SHP77 treated with DMSO at 0.1 percent for 48 hours (cell line): ENCODE data around the gene OTP.

Source experiments
- DNase-seq: peaks from one replicate; lab custom pipeline; 2025; lab: John Stamatoyannopoulos, UW

Gene OTP

GRCh38 chr5:77640589-77641396 lies 2.3 kb upstream of the OTP start:
- DNase-seq, result no peak

GRCh38 chr5:77638763-77639671 lies 504 bp upstream of the OTP start:
- DNase-seq, result no peak

- no peak for DNase-seq
Measured at GRCh38 chr5:77637170-77637997, 1.1 kb downstream of the OTP start.

GRCh38 chr5:77636641-77637169 lies 1.8 kb downstream of the OTP start:
- no peak for DNase-seq

- no peak for DNase-seq
Measured at GRCh38 chr5:77635917-77636640, 2.4 kb downstream of the OTP start.

GRCh38 chr5:77635067-77635916 lies 3.2 kb downstream of the OTP start:
- no peak for DNase-seq

- DNase-seq, result no peak
Measured at GRCh38 chr5:77633709-77634108, 4.8 kb downstream of the OTP start.

- no peak for DNase-seq
Measured at GRCh38 chr5:77633207-77633675, 5.3 kb downstream of the OTP start.

- DNase-seq, result no peak
Measured at GRCh38 chr5:77632526-77633206, 5.8 kb downstream of the OTP start.

- peak; percentile 64 for DNase-seq
Measured at GRCh38 chr5:77630114-77630680, 8.3 kb downstream of the OTP start.

- DNase-seq, result no peak
Measured at GRCh38 chr5:77629509-77630113, 8.9 kb downstream of the OTP start.

- DNase-seq, result no peak
Measured at GRCh38 chr5:77628840-77629508, 9.5 kb downstream of the OTP start.

GRCh38 chr5:77627869-77628674 lies 10.4 kb downstream of the OTP start:
- DNase-seq, result no peak

GRCh38 chr5:77623203-77623740 lies 15.2 kb downstream of the OTP start:
- no peak for DNase-seq

- no peak for DNase-seq
Measured at GRCh38 chr5:77621440-77621839, 17.1 kb downstream of the OTP start.

- no peak for DNase-seq
Measured at GRCh38 chr5:77620405-77620804, 18.1 kb downstream of the OTP start.

- DNase-seq, result no peak
Measured at GRCh38 chr5:77616920-77617319, 21.6 kb downstream of the OTP start.
